HT-29 (cell line): ENCODE results near the gene ANKRD39. TPM values are rescaled to one million over a fixed set of nuclear protein-coding genes. Genes with fewer than 3 reads are reported as not detected.
A peak's percentile ranks its signal among the peaks of the same experiment; 100 is the strongest.

Experiments used
- DNase-seq: peaks from one replicate; pipeline ENCODE4 v3.0.0-alpha.2; 2015; ENCODE audit warnings: low spot score
- total RNA-seq: library from RNA; depleted of rRNA; stranded (reverse); fragments of >200 nt; shearing (Covaris generic); gene quantifications from 2 replicates; pipeline ENCODE4 v1.2.3, GENCODE V29; 2014

Gene ANKRD39
- total RNA-seq, 1 experiment from 2014 or later, result 26.8 TPM

GRCh38 chr2:96859099-96859649, 1.4 kb upstream of the ANKRD39 start:
- DNase-seq, result no peak

GRCh38 chr2:96856776-96857666, 795 bp downstream of the ANKRD39 start:
- peak; percentile 32 for DNase-seq

- DNase-seq, result no peak
These were observed 4.5 kb downstream of the ANKRD39 start for GRCh38 chr2:96853321-96853720.

- no peak for DNase-seq
These were observed 5.1 kb downstream of the ANKRD39 start for GRCh38 chr2:96852667-96853066.

GRCh38 chr2:96848264-96848663, 9.6 kb downstream of the ANKRD39 start:
- no peak for DNase-seq

- DNase-seq, result no peak
These were observed 10.2 kb downstream of the ANKRD39 start for GRCh38 chr2:96847586-96847985.

GRCh38 chr2:96846825-96847224, 11.0 kb downstream of the ANKRD39 start:
- no peak for DNase-seq

GRCh38 chr2:96844405-96844808, 13.4 kb downstream of the ANKRD39 start:
- no peak for DNase-seq

GRCh38 chr2:96843538-96844268, 14.1 kb downstream of the ANKRD39 start, which contains the start of gene ANKRD23:
Gene ANKRD23 (minus strand): TSS chr2:96844021. CDS start chr2:96843992, 29 bp downstream.
- no peak for DNase-seq

GRCh38 chr2:96842600-96842999, 15.2 kb downstream of the ANKRD39 start:
- no peak for DNase-seq

GRCh38 chr2:96841701-96842495, 15.9 kb downstream of the ANKRD39 start:
- no peak for DNase-seq

- no peak for DNase-seq
These were observed 17.7 kb downstream of the ANKRD39 start for GRCh38 chr2:96839875-96840850.

GRCh38 chr2:96839293-96839874, 18.4 kb downstream of the ANKRD39 start:
- peak; percentile 82 for DNase-seq

GRCh38 chr2:96838345-96839292, 19.2 kb downstream of the ANKRD39 start:
- DNase-seq, result no peak

GRCh38 chr2:96837575-96837974, 20.2 kb downstream of the ANKRD39 start:
- no peak for DNase-seq

- no peak for DNase-seq
These were observed 22.0 kb downstream of the ANKRD39 start for GRCh38 chr2:96835830-96836229.

GRCh38 chr2:96832754-96833507, 24.9 kb downstream of the ANKRD39 start:
- DNase-seq, result peak; percentile 87

- no peak for DNase-seq
These were observed 25.4 kb downstream of the ANKRD39 start for GRCh38 chr2:96832408-96832753.
